ENCODE results near the gene DCAF5. TPM values are rescaled to one million over a fixed set of nuclear protein-coding genes. Genes with fewer than 3 reads are reported as not detected.
"Not testable (repeated sequence)": the region's sequence is repeated elsewhere in the genome, so short reads cannot be mapped to it uniquely, and the experiment has no call there.

Gene DCAF5
- total and polyA plus RNA-seq, 2 of the 8 experiments (the other 6 are each of a cell fraction or from before 2014, with no cell fraction given) = 24.3 to 31.0 TPM

DNA sequence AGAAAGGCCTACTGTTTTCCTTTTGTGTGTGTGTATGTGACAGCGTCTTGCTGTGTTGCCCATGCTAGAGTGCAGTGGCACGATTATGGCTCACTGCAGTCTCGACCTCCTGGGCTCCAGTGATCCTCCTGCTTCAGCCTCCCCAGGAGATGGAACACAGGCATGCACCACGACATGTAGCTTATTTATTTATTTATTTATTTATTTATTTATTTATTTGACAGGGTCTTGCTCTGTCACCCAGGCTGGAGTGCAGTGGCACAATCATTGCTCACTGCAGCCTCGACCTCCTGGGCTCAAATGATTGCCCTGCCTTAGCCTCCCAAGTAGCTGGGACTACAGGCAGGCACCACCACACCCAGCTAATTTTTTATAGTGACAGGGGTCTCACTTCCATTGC, 75.7 kb downstream of the DCAF5 start:
- H3K14ac ChIP-seq (ENCODE audit: insufficient read length); H3K4me1 ChIP-seq (replicated peaks in 1 of 4; ENCODE audit: control insufficient read depth in 3 of 4, insufficient read depth in 4 of 4, low read length in 3 of 4); H3K23me2 ChIP-seq (ENCODE audit: low read depth, low read length); H3K79me1 ChIP-seq (ENCODE audit: low read depth, low read length); H2BK5ac ChIP-seq (ENCODE audit: low read depth, low read length); H4K20me1 ChIP-seq (replicated peaks in 1 of 2; ENCODE audit: control insufficient read depth in 1 of 2, insufficient read depth in 2 of 2, low read length in 2 of 2); H4K91ac ChIP-seq (replicated peaks; ENCODE audit: insufficient read length, low read length); H3K79me2 ChIP-seq (ENCODE audit: control insufficient read depth in 1 of 2, insufficient read depth in 2 of 2, low read length in 2 of 2); H3K18ac ChIP-seq (ENCODE audit: extremely low read depth, low read length); H2BK15ac ChIP-seq (ENCODE audit: low read length); H3K23ac ChIP-seq (ENCODE audit: insufficient read length); DNase-seq (ENCODE audit: low read depth in 1 of 2, low spot score in 2 of 2); H2BK12ac ChIP-seq (ENCODE audit: low read depth, low read length); H3K4me3 ChIP-seq (ENCODE audit: extremely low read depth in 1 of 4, insufficient read depth in 2 of 4, low read depth in 3 of 4, low read length in 4 of 4); H2AFZ ChIP-seq (ENCODE audit: low read length); H2AK5ac ChIP-seq (ENCODE audit: low read depth, low read length); H4K8ac ChIP-seq (ENCODE audit: extremely low read depth, insufficient read depth, low read length); H2BK20ac ChIP-seq (ENCODE audit: low read length); H2BK120ac ChIP-seq (replicated peaks; ENCODE audit: low read depth, low read length); H3K4ac ChIP-seq (replicated peaks; ENCODE audit: insufficient read length, low read depth, low read length); FAIRE-seq; H4K5ac ChIP-seq (ENCODE audit: insufficient read length, low read depth, low read length); H3K56ac ChIP-seq (replicated peaks; ENCODE audit: insufficient read length, low read depth, low read length); H3K4me2 ChIP-seq (ENCODE audit: insufficient read depth in 1 of 2, low read depth in 2 of 2, low read length in 2 of 2); H3K36me3 ChIP-seq (ENCODE audit: control insufficient read depth in 2 of 4, insufficient read depth in 4 of 4, low read length in 3 of 4); H3K27ac ChIP-seq (ENCODE audit: low read depth, low read length); H3K9me3 ChIP-seq (ENCODE audit: insufficient read depth in 2 of 2, low read depth in 1 of 2, low read length in 1 of 2); H3K27me3 ChIP-seq (replicated peaks in 1 of 4; ENCODE audit: control insufficient read depth in 3 of 4, extremely low read depth in 1 of 4, insufficient read depth in 3 of 4, low read length in 3 of 4); H3K9ac ChIP-seq (replicated peaks in 1 of 4; ENCODE audit: extremely low read depth in 1 of 4, low read depth in 3 of 4, low read length in 3 of 4): not testable (repeated sequence)
- ChIA-PET POLR2A (ENCODE audit: partially characterized antibody) (interaction anchor here (0.8 kb wide), 1 partner anchor 27 kb away, joined by 3 read pairs; no protein-coding TSS in a partner anchor), CTCF (ENCODE audit: partially characterized antibody) (interaction anchor here (0.6 to 0.8 kb wide), 4 partner anchors 15 to 213 kb away, joined by 3 read pairs; no protein-coding TSS in a partner anchor)
- 90% methylated on average over 5 of the region's 5 CpGs; no CpG with 5 or more reads in 1 of the 2 experiments for WGBS, 2 experiments (ENCODE audit: extremely low coverage in 1 of 2, insufficient coverage in 1 of 2, insufficient read length in 1 of 2, insufficient replicate concordance in 2 of 2, low coverage in 1 of 2, low lambda C conversion rate in 2 of 2, missing lambda C conversion rate in 1 of 2)
